GM23248 (cell line): ENCODE data around the gene NBR1.
"Not testable (repeated sequence)": the region's sequence is repeated elsewhere in the genome, so short reads cannot be mapped to it uniquely, and the experiment has no call there.

Experiments used
- EZH2 ChIP-seq: fragments of 200-600 bp; sonication (generic); IDR thresholded peaks from 2 replicates; pipeline ENCODE4 v1.6.1; 2018; ENCODE audit warnings: antibody characterized with exemption, mild to moderate bottlenecking; ENCODE audit not compliant: insufficient read depth, poor library complexity, severe bottlenecking
- EZH2phosphoT487 ChIP-seq: fragments of 200-600 bp; sonication (generic); IDR thresholded peaks from 2 replicates; pipeline ENCODE4 v1.6.1; 2018; ENCODE audit warnings: antibody characterized with exemption, moderate library complexity, mild to moderate bottlenecking, low read depth; ENCODE audit not compliant: insufficient read depth

DNA sequence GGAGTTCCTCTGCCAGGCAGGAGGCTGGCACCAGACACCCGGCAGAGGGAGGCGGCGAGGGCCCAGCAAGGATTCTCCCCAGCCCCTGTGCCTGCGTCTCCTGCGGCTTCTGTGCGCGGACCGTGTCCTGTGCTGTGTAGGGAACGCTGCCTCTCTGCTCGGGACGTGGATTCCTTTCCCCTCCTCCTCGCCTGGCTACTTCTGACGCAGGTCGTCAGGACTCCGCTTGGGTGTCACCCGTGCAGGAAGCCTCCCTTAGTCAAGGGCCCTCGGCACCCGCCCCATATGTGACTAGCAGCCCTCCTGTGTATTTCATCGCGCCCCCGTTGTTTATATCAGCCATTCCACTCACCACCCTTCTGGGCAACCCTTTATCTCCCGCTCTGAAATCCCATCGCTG lies 75.4 kb downstream of the NBR1 start:
- TF ChIP-seq EZH2, EZH2phosphoT487: not testable (repeated sequence)
